Skeletal muscle tissue (tissue), 4 donors: ENCODE data around the gene CTNNB1. TPM values are rescaled to one million over a fixed set of nuclear protein-coding genes. Genes with fewer than 3 reads are reported as not detected.

Source experiments
- H3K27ac ChIP-seq: one replicate; pipeline ENCODE4 v1.7.0; 2013; ENCODE audit warnings: mild to moderate bottlenecking, low read depth, low read length, inconsistent platforms
- H3K27me3 ChIP-seq, 3 donors: one replicate each; pipeline ENCODE4 v1.7.0; 2013; ENCODE audit warnings: low read length in 3 of 3; ENCODE audit not compliant: control insufficient read depth in 3 of 3, insufficient read depth in 3 of 3
- H3K36me3 ChIP-seq, 3 donors: one replicate each; pipeline ENCODE4 v1.7.0; 2013; ENCODE audit warnings: low read length in 3 of 3; ENCODE audit not compliant: control insufficient read depth in 3 of 3, insufficient read depth in 3 of 3
- H3K4me1 ChIP-seq, 3 donors: one replicate each; pipeline ENCODE4 v1.7.0; 2013; ENCODE audit warnings: low read length in 3 of 3, mild to moderate bottlenecking in 3 of 3; ENCODE audit not compliant: control insufficient read depth in 3 of 3, insufficient read depth in 3 of 3
- H3K4me3 ChIP-seq, 3 donors: one replicate each; pipeline ENCODE4 v1.7.0; 2013; ENCODE audit warnings: low read length in 3 of 3
- H3K9ac ChIP-seq, 3 donors: one replicate each; pipeline ENCODE4 v1.7.0; 2013; ENCODE audit warnings: low read length in 3 of 3, mild to moderate bottlenecking in 3 of 3, moderate library complexity in 2 of 3, low read depth in 1 of 3
- H3K9me3 ChIP-seq, 3 donors: one replicate each; pipeline ENCODE4 v1.7.0; 2013; ENCODE audit warnings: low read length in 3 of 3; ENCODE audit not compliant: control insufficient read depth in 3 of 3
- total RNA-seq: library from RNA; depleted of rRNA; stranded (reverse); fragments of >200 nt; gene quantifications from one replicate; pipeline ENCODE4 v1.2.3, GENCODE V29; 2014
- donor health status: Osteomylitis.

The CTNNB1 gene
- total RNA-seq, 1 donor from 2014 or later: 1,044 TPM

GRCh38 chr3:41248525-41248924 is 49.2 kb downstream of the CTNNB1 start:
- Histone ChIP-seq H3K36me3 (peaks cover 0 to 8% (median 2%) of the 10 kb centered on the region in 3 donors), H3K27ac (no peak overlapping the region), H3K9me3 (no peaks in the 10 kb centered on the region), H3K27me3 (no peaks in the 10 kb centered on the region), H3K9ac (no peak overlapping the region), H3K4me3 (no peak overlapping the region), H3K4me1 (peaks cover 0 to 5% (median 0%) of the 10 kb centered on the region in 3 donors)

DNA sequence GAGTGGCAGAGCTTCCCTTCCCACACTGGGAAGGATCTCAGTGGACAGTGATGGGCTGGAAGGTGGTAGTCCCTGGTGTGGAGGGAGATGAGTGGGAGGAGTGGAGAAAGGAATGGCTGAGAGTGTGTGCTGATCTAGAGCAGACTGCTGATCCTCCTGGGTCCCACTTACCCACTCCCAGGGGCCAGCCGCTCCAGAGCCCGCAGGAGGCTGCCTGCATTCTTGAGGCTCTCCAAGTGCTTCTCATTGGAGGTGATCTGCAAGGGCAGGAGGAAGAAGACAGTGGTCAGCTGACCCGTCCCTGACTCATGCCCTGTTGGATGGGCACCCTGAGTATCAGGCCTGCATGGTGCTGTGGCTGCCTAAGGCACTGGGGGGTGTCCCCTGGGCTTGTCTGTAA is 50.0 kb downstream of the CTNNB1 start:
- Histone ChIP-seq H3K4me1 (peaks cover 0 to 5% (median 0%) of the 10 kb centered on the region in 3 donors), H3K27ac (no peak overlapping the region), H3K9ac (no peak overlapping the region), H3K27me3 (no peaks in the 10 kb centered on the region), H3K9me3 (no peaks in the 10 kb centered on the region), H3K36me3 (peaks cover 0 to 8% (median 2%) of the 10 kb centered on the region in 3 donors), H3K4me3 (no peak overlapping the region)

DNA sequence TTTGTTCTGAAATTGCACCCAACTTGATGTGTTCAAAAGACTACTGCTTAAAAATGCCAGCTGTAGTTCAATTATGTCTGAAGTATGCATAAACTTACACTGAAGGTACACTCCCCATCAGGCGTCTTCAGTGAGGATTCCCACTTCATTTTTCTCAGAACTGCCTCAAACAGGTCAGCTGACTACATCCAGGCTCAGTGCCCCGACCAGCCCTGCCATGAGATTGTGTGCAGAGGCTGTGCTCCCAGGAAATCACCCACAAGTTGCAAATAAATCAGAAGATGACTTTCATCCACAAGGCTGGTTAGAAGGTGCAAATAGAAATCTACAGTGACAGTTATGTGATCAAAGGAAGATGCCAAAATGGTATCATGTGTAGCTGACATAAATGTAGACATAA is 51.5 kb downstream of the CTNNB1 start:
- Histone ChIP-seq H3K36me3 (peaks cover 0 to 3% (median 0%) of the 10 kb centered on the region in 3 donors), H3K4me3 (no peak overlapping the region), H3K27me3 (no peaks in the 10 kb centered on the region)

GRCh38 chr3:41251593-41251992 is 52.3 kb downstream of the CTNNB1 start:
- no peaks in the 10 kb centered on the region for H3K27me3 ChIP-seq
- no peak overlapping the region for H3K9ac ChIP-seq
- peaks cover 0 to 5% (median 0%) of the 10 kb centered on the region in 3 donors for H3K4me1 ChIP-seq
- no peaks in the 10 kb centered on the region for H3K9me3 ChIP-seq
- no peak overlapping the region for H3K4me3 ChIP-seq
- H3K27ac ChIP-seq: no peak overlapping the region
- no peaks in the 10 kb centered on the region for H3K36me3 ChIP-seq

More for the DNA sequence above, 51.5 kb downstream of the CTNNB1 start:
- no peak overlapping the region for H3K27ac ChIP-seq
- H3K9me3 ChIP-seq: no peaks in the 10 kb centered on the region
- no peak overlapping the region for H3K9ac ChIP-seq
- H3K4me1 ChIP-seq: peaks cover 0 to 5% (median 0%) of the 10 kb centered on the region in 3 donors

- Histone ChIP-seq H3K4me3 (no peak overlapping the region), H3K27me3 (no peaks in the 10 kb centered on the region), H3K9ac (no peak overlapping the region), H3K9me3 (no peaks in the 10 kb centered on the region), H3K4me1 (no peaks in the 10 kb centered on the region), H3K27ac (no peak overlapping the region), H3K36me3 (no peaks in the 10 kb centered on the region)
Observed at GRCh38 chr3:41258239-41258800, 59.0 kb downstream of the CTNNB1 start.

- no peak overlapping the region for H3K27ac ChIP-seq
- no peaks in the 10 kb centered on the region for H3K4me1 ChIP-seq
Observed at GRCh38 chr3:41259449-41260062, 60.3 kb downstream of the CTNNB1 start.

GRCh38 chr3:41260063-41260450 is 60.8 kb downstream of the CTNNB1 start:
- no peaks in the 10 kb centered on the region for H3K36me3 ChIP-seq
- no peaks in the 10 kb centered on the region for H3K4me1 ChIP-seq
- no peaks in the 10 kb centered on the region for H3K27me3 ChIP-seq
- H3K27ac ChIP-seq: no peak overlapping the region
- H3K4me3 ChIP-seq: no peak overlapping the region
- no peaks in the 10 kb centered on the region for H3K9me3 ChIP-seq
- no peak overlapping the region for H3K9ac ChIP-seq

More at GRCh38 chr3:41259449-41260062, 60.3 kb downstream of the CTNNB1 start:
- Histone ChIP-seq H3K9ac (no peak overlapping the region), H3K27me3 (no peaks in the 10 kb centered on the region), H3K9me3 (no peaks in the 10 kb centered on the region), H3K36me3 (no peaks in the 10 kb centered on the region), H3K4me3 (no peak overlapping the region)

- H3K4me1 ChIP-seq: no peaks in the 10 kb centered on the region
- H3K27me3 ChIP-seq: no peaks in the 10 kb centered on the region
- no peak overlapping the region for H3K27ac ChIP-seq
- no peak overlapping the region for H3K9ac ChIP-seq
- peaks cover 0 to 3% (median 2%) of the 10 kb centered on the region in 3 donors for H3K9me3 ChIP-seq
- no peaks in the 10 kb centered on the region for H3K36me3 ChIP-seq
- H3K4me3 ChIP-seq: no peak overlapping the region
Observed at GRCh38 chr3:41265011-41265545, 65.8 kb downstream of the CTNNB1 start.

DNA sequence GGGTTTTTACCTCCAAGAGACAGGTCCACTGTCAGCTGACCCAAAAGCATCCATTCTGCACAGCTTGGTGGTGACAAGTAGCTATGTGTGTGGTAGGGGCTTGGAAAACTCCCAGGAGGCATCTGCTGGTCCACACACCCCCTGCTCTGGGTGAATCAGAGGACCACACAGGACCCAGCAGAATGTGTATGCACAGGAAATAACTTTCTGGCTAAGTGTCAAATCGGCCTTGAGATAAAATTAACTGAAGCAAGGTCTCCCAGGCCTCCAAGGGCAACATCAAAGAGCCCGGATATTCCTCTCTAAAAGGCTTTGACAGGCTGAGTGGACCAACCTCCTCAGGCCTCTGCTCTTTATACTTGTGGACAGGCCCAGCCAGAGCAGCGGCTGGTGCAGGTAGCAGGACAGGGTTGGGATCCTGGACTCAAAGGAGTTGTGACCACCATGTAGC is 66.5 kb downstream of the CTNNB1 start:
- Histone ChIP-seq H3K9me3 (peaks cover 0 to 3% (median 2%) of the 10 kb centered on the region in 3 donors), H3K4me3 (no peak overlapping the region), H3K27ac (no peak overlapping the region), H3K36me3 (no peaks in the 10 kb centered on the region), H3K27me3 (no peaks in the 10 kb centered on the region), H3K4me1 (no peaks in the 10 kb centered on the region), H3K9ac (no peak overlapping the region)

DNA sequence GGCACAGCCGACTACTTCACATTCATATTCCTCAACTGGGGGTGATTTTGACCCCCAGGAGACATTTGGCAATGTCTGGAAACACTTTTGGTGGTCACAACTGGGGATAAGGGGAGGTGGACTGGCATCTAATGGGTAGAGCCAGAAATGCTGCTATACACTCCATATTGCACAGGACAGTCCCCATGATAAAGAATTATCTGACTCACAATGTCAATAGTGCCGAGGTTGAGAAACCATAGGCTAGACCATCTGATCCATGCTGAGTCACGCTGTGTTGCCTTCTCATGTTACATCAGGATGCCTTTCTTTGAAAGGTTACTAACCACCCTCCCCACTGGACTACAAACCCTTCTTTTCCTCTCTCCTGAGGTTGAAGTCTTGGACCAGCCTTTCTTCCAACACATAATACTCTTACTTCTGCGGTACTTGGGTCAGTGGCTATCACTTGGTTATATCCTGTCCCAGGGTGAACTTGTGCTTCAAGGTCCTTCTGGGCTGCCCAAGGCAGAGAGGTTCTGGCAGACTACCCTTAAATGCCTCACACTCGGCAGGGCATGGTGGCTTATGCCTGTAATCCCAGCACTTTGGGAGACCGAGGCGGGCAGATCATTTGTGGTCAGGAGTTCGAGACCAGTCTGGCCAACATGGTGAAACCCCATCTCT is 68.8 kb downstream of the CTNNB1 start:
- Histone ChIP-seq H3K9me3 (peaks cover 0 to 3% (median 2%) of the 10 kb centered on the region in 3 donors), H3K4me1 (no peaks in the 10 kb centered on the region), H3K36me3 (no peaks in the 10 kb centered on the region), H3K4me3 (no peak overlapping the region), H3K27ac (no peak overlapping the region), H3K27me3 (no peaks in the 10 kb centered on the region), H3K9ac (no peak overlapping the region)
